Left lobe of liver (tissue), 2 donors: ENCODE results near the gene KMT2B. TPM values are rescaled to one million over a fixed set of nuclear protein-coding genes. Genes with fewer than 3 reads are reported as not detected.
"Not testable (repeated sequence)": the region's sequence is repeated elsewhere in the genome, so short reads cannot be mapped to it uniquely, and the experiment has no call there.

Experiments
- ATAC-seq: fragments of 200-7000 bp; cut with Tn5 transposase; one replicate; pipeline ENCODE4 v1.9.1; 2020; ENCODE audit warnings: mild to moderate bottlenecking, moderate library complexity
- DNase-seq: peaks from one replicate; pipeline ENCODE4 v3.0.0-alpha.2; 2020; ENCODE audit warnings: low spot score
- total RNA-seq: library from RNA; stranded (reverse); gene quantifications from one replicate; pipeline ENCODE4 v1.2.1, GENCODE V29; 2021
- donor health status: DM: no; HTN: no; CAD: no; lungs with moderate emphysema.
- donor health status: DM: no; HTN: yes; CAD: no.

KMT2B gene, protein sequence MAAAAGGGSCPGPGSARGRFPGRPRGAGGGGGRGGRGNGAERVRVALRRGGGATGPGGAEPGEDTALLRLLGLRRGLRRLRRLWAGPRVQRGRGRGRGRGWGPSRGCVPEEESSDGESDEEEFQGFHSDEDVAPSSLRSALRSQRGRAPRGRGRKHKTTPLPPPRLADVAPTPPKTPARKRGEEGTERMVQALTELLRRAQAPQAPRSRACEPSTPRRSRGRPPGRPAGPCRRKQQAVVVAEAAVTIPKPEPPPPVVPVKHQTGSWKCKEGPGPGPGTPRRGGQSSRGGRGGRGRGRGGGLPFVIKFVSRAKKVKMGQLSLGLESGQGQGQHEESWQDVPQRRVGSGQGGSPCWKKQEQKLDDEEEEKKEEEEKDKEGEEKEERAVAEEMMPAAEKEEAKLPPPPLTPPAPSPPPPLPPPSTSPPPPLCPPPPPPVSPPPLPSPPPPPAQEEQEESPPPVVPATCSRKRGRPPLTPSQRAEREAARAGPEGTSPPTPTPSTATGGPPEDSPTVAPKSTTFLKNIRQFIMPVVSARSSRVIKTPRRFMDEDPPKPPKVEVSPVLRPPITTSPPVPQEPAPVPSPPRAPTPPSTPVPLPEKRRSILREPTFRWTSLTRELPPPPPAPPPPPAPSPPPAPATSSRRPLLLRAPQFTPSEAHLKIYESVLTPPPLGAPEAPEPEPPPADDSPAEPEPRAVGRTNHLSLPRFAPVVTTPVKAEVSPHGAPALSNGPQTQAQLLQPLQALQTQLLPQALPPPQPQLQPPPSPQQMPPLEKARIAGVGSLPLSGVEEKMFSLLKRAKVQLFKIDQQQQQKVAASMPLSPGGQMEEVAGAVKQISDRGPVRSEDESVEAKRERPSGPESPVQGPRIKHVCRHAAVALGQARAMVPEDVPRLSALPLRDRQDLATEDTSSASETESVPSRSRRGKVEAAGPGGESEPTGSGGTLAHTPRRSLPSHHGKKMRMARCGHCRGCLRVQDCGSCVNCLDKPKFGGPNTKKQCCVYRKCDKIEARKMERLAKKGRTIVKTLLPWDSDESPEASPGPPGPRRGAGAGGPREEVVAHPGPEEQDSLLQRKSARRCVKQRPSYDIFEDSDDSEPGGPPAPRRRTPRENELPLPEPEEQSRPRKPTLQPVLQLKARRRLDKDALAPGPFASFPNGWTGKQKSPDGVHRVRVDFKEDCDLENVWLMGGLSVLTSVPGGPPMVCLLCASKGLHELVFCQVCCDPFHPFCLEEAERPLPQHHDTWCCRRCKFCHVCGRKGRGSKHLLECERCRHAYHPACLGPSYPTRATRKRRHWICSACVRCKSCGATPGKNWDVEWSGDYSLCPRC (N-terminal part only)
- 23.0 TPM for total RNA-seq

DNA sequence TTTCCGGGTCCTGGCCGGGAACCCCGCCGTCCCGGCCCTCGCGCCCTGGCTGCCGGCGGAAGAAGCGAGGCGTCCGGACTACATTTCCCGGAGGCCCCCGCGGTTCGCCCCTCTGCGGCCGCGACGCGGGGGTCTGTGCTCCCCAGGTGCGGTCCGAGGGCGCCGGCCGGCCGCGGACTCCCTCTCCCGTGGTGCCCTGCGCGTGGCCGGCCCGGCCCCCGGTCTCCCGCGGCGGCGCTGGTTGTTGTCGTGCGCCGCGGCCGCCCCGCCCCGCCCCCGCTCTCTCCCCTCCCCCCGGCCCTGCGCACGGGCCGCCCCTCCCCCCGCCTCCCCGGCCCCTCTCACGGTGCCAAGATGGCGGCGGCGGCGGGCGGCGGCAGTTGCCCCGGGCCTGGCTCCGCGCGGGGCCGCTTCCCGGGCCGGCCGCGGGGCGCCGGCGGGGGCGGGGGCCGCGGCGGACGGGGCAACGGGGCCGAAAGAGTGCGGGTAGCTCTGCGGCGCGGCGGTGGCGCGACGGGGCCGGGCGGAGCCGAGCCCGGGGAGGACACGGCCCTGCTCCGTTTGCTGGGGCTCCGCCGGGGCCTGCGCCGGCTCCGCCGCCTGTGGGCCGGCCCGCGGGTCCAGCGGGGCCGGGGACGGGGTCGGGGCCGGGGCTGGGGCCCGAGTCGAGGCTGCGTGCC lies at the start of gene KMT2B:
Gene KMT2B (plus strand): TSS at position 339 of the 680 bp plus-strand sequence. CDS start 16 bp downstream, at position 355.
- DNase-seq: no peak
- peak; percentile 67 for ATAC-seq

DNA sequence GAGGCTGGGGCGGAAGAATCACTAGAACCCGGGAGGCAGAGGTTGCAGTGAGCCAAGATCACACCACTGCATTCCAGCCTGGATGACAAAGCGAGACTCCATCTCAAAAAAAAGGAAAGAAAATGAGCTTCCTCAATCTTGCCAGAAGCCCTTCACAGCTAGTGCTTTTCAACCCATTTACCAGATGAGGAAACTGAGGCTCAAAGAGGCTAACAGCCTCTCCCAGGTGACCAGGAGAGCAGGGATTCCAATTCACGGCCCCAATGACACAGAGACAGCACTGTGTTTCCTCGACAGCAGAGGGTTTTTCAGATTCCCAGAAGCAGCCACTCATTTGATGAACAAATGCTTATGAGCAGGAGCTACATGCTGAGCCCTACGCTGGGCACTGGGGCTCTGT lies 48.2 kb upstream of the KMT2B start:
- no peak for DNase-seq

DNA sequence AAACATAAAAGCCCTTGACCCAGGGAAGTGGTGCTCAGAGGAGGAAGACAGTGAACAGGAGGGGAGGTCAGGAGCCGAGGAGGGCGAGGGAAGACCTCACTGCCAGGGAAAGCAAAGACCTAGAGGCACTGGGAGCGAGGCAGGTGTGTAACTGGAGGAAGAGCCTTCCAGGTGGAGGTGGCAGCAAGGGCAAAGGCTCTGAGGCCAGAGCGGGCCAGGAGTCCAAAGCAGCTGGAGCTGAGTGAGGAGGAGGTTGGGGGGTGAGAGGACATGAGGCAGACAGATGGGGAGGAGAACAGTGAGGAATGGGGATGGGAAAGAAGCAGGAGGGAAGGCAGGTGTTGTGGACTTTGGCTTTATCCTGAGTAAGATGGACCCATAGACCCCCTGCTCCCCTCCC lies 47.8 kb upstream of the KMT2B start:
- ATAC-seq (no peak), DNase-seq (no peak)

More for the DNA sequence above, 48.2 kb upstream of the KMT2B start:
- no peak for ATAC-seq

DNA sequence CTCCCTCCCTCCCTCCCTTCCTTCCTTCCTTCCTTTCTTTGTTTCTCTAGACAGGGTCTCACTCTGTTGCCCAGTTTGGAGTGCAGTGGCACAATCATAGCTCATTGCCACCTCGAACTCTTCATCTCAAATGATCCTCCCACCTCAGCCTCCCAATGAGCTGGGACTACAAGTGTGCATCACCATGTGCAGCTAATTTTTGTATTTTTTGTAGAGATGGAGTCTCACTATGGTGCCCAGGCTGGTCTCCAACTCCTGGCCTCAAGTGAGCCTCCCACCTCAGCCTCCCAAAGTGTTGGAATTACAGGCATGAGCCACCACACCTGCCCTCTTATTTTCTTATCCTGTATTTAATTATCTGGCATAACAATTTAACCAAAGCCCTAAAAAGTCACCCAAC lies 47.1 kb upstream of the KMT2B start:
- no peak for ATAC-seq
- no peak for DNase-seq

DNA sequence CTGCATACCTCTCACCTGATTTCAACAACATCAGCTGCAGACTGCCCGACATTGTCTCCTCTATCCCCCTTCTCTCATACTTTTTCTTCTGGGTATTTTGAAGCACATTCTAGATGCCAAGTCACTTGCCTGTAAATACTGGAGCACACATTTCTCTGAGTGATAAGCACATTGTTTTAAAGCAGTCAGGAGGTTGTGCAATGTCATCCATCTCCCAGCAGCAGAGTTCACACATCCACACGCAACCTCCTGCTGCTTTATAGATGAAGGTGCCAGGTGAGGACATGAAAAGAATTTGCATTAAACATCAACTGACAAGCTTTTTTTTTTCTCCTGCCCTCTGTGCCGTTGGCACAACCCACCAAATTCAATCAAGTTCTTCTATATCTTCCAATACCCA lies 46.0 kb upstream of the KMT2B start:
- peak; percentile 40 for ATAC-seq

DNA sequence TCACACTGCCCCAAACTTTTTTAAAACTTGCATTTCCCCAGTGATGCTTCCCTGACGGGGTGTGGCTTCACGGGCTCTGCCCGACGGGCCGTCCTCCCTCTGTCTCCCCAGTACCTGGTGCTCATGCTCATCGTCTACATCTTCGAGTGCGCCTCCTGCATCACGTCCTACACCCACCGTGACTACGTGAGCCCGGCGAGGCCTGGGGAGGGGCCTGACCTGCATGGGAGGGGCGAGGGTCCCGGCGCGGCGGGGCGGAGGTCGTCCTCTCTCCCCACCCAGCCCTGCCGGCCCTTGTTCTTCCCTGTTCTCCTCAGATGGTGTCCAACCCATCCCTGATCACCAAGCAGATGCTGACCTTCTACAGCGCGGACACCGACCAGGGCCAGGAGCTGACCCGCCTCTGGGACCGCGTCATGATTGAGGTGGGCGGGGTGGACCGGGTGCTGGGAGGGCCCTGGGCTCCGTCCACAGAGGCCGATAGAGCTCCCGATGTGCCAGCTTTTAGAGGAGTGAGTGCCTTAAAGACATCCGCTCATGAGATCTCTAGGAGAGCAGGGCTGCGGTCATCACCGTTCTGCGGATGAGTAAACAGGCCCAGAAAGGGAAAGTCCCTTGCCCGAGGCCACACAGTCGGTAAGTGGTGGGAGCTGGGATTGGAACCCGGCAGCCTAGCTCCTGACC lies 44.5 kb upstream of the KMT2B start:
- DNase-seq (no peak), ATAC-seq (peak; percentile 68)

More for the DNA sequence above, 46.0 kb upstream of the KMT2B start:
- DNase-seq: no peak

DNA sequence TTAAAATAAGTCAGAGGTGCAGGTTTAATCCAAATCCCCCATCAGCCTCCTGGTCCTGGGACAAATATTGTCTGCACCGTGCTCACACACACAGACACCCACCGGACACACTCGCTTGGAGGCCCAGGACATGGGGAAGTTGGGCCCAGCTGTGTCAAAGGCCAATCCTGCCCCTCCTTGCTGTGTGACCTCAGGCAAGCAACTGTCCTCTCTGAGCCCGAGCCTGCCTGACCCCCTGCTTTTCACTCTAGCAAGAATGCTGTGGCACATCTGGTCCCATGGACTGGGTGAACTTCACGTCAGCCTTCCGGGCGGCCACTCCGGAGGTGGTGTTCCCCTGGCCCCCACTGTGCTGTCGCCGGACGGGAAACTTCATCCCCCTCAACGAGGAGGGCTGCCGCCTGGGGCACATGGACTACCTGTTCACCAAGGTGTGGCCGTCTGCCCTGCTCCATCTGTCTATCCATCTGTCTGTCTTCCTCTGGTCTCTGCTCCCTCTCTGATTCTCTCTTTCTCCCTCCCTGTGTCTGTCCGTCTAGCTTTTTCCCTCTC lies 42.1 kb upstream of the KMT2B start:
- no peak for ATAC-seq
- DNase-seq: no peak

DNA sequence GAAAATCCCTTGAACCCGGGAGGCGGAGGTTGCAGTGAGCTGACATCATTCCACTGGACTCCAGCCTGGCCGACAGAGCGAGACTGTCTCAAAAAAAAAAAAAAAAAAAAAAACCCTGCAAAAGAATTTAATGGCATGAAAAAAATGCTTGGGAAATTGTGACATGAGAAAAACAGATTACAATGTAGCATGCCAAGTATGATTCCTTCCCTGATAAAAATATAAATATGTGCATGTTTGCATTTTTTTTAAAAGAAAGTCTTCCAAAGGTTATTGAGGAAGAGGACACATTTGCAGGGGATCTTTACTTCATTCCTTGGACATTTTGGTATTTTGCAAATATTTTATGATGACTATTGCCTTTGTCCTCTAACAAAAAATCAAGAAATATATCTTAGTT lies 28.0 kb upstream of the KMT2B start:
- ATAC-seq (no peak), DNase-seq (no peak)

DNA sequence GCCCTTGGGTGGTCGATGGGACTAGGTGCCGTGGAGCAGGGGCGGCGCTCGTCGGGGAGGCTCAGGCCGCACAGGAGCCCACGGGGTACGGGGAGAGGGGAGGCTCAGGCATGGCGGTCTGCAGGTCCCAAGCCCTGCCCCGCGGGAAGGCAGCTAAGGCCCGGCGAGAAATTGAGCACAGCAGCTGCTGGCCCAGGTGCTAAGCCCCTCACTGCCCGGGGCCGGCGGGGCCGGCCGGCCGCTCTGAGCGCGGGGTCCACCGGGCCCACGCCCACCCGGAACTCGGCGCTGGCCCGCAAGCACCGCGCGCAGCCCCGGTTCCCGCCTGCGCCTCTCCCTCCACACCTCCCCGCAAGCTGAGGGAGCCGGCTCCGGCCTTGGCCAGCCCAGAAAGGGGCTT lies 26.7 kb upstream of the KMT2B start:
- not testable (repeated sequence) for ATAC-seq, DNase-seq

DNA sequence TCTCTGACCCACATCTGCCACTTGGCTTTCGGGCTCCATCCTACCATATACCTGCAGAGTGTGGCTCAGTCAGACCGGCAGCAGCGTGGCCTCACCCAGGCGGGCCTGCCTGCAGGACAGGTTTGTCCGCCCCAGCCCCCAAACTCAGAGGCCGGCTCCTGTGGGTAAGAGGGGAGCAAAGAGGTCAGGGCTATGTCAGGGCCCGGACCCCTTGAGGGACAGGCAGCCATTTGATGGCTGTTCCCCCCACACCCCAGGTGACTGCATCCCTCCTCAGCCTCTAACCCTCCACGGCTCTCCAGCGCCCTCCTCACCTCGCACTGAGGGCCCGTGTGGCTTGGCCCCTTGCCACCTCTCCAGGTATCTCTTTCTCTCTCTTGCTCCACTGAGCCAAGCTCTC lies 25.8 kb upstream of the KMT2B start:
- ATAC-seq (no peak), DNase-seq (no peak)

DNA sequence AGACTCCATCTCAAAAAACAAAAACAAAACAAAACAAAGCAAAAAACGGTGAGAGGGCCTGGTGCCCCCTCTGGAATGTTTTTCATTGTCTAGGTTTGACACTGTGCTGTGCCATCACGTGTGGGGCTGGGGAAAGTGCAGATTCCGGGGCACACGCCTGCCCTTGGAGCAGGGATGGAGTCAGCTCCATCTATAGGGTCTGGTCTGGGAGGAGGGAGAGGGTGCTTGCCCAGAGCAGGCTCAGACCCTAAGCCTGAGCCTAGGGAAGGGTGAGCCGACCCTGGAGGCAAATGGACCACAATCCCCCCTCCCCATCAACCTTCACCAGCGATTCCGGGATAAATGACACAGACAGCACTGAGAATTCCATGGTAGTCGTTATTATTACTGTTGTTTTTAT lies 24.4 kb upstream of the KMT2B start:
- ATAC-seq: peak; percentile 5

DNA sequence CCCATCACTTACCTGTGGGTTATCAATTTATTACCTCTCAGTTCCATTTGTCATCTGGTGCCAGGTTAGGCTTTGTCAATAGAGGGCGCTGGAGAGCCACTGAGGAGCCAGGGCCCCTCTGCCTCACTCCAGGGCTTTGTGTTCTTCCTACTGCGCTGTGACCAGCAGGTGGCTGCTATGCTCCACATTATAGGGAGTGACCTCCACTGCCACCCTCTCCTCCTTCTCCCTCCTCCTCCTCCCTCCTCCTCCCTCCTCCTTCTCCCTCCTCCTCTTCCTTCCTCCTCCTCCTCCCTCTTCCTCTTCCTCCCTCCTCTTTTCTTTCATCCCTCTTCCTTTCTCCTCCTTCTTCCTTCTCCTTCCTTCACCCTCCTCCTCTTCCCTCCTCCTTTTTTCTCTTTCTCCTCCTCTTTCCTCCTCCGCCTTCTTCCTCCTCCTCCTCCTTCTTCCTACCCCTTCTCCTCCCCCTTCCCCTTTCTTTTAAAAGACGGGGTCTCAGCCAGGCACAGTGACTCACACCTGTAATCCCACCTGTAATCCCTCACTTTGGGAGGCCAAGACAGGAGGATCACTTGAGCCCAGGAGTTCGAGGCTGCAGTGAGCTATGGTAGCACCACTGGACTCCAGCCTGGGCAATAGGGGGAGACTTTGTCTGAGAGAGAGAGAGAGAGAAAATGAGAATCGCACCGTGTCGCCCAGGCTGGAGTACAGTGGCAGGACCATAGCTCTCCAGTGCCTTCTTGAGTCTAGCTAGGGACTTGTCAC lies 23.8 kb upstream of the KMT2B start:
- peak; percentile 100 for ATAC-seq
- DNase-seq: peak; percentile 87

More for the DNA sequence above, 24.4 kb upstream of the KMT2B start:
- no peak for DNase-seq

DNA sequence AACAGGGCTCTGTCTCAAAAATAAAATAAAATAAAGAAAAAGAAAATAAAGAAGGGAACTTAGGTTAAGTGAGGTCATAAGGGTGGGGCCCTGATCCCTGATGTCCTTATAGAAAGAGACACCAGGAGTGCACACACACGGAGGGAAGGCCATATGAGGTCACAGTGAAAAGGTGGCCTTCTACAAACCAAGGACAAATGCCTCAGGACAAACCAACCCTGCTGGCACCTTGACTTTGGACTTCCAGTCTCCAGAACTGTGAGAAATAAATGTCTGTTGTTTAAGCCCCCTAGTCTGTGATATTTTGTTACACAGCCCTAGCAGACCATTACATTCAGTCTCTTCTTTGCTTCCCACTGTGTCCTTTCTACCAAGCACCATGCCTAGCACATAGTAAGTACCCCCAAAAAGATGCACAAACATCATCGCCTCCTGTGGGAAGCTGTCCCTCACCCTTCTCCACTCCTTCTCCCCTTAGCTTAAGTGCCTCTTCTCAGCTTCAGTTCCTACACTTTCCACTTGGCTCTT lies 21.8 kb upstream of the KMT2B start:
- ATAC-seq (no peak), DNase-seq (no peak)

DNA sequence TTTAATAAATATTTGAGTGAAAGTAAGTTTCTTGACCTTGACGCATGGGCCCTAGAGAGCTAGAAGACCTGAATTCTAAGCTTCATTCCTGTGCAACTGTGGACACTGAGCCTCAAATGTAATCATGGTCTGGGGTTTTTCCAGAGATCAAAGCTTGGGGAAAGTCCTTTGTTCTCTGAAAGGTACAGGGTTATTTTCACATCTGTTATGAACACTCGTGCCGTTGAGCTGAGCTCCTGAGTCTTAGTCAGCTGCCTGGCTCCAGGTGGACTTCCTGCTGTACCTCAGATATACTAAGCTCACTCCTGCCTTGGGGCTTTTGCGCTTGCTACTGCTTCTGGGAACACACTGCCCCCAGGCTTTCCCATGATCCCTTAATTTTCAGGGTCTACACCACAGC lies 21.0 kb upstream of the KMT2B start:
- ATAC-seq (no peak), DNase-seq (no peak)

DNA sequence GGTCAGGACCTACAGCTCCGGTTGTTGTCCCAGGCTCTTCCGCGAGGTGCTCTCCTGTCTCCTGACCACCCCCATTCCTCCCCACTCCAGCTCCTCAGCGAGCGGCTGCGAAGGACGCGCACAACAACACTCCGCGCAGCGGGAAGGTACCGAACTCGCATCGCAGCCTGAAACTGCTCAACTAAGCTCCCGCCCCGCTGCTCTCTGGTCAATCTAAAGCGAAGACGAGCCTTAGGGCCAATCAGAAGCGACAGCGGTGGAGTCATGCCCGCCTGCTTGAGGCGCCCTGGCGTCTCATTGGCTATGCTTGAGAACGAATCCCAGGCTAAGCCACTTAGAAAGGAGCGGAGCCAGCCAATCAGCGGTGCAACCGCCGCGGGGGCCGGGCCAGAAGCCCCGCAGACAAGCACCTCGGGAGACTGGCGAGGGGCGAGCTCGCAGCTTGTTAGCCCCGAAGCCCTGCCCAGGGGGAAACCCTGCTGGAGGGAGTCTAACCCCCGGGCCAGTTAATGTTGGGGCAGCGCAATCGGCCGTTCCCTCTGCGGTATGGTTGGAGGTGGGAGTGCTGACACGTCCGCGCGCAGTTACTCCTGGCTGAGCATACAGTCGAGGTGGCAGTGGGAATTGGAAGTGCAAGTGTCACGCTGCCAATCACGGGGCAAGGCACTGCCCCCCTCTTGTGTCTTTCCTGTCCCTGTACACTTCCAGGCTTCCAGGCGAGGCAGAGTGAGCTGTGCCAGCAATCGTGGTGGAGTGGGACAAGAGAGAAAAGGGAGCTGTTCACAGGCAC lies 15.4 kb upstream of the KMT2B start:
- ATAC-seq: peak; percentile 99
- peak; percentile 94 for DNase-seq

DNA sequence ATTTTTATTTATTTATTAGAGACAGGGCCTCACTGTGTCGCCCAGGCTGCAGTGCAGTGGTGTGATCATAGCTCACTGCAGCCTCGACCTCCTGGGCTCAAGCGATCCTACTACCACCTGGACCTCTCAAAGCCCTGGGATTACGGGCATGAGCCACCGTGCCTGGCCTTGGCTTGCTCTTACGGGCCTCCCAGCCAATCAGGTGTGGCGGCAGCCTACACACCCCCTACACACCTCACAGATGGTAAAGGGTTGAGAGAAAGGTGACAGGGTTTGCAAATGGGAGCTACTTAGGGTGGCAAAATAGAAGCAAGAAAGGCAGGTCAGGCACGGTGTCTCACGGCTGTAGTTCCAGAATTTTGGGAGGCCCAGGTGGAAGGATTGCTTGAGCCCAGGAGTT lies 14.5 kb upstream of the KMT2B start:
- DNase-seq (no peak), ATAC-seq (no peak)

DNA sequence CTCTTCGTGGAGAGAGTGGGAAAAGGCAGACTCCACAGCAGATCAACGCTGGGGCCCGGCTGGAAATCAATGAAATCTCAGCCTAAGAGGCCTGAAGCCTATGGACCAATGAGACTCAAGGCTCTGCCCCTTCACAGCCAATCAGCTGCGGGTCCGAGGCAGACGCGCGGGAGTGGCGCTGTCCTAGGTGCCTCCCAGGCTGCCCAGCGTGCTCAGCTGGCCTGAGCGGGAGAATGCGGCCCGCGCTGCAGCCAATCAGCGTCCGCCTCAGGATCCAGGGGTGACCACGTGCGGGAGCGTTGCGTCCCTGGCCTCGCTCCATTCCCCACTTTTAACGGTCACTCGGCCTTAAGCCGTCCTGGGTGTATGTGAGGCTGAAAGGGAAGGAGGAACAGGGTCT lies 13.6 kb upstream of the KMT2B start, which contains the start of gene ZBTB32:
Gene ZBTB32 (plus strand): TSS at position 341 of the 400 bp plus-strand sequence. CDS start 10,069 bp downstream, outside the sequence.
- ATAC-seq (no peak), DNase-seq (no peak)
